Smooth muscle cell (in vitro differentiated cells): ENCODE data around the gene SLC23A2. TPM values are rescaled to one million over a fixed set of nuclear protein-coding genes. Genes with fewer than 3 reads are reported as not detected.

Source experiments
- DNase-seq: peaks from one replicate; lab custom pipeline; 2025; ENCODE audit not compliant: unreplicated experiment; lab: John Stamatoyannopoulos, UW
- H2AFZ ChIP-seq: fragments of 200-600 bp; sonication (generic); 2 replicates; pipeline ENCODE4 v1.6.0; 2016; ENCODE audit warnings: antibody characterized with exemption, low read depth, mild to moderate bottlenecking
- H3F3A ChIP-seq: fragments of 200-600 bp; sonication (generic); 2 replicates; pipeline ENCODE4 v1.6.0; 2017; ENCODE audit warnings: antibody characterized with exemption, low read depth
- H3K27ac ChIP-seq: fragments of 200-600 bp; sonication (generic); 2 replicates; pipeline ENCODE4 v1.5.1; 2016; ENCODE audit warnings: low read depth, mild to moderate bottlenecking
- H3K27me3 ChIP-seq: fragments of 200-600 bp; sonication (generic); 2 replicates; pipeline ENCODE4 v1.6.1; 2016; ENCODE audit warnings: low read depth, mild to moderate bottlenecking
- H3K36me3 ChIP-seq: fragments of 200-600 bp; sonication (generic); 2 replicates; pipeline ENCODE4 v1.5.1; 2016; ENCODE audit warnings: low read depth
- H3K4me1 ChIP-seq: fragments of 200-600 bp; sonication (generic); 2 replicates; pipeline ENCODE4 v1.5.1; 2016; ENCODE audit warnings: low read depth
- H3K4me2 ChIP-seq: fragments of 200-600 bp; sonication (generic); 2 replicates; pipeline ENCODE4 v1.6.0; 2016; ENCODE audit warnings: mild to moderate bottlenecking
- H3K4me3 ChIP-seq: fragments of 200-600 bp; sonication (generic); 2 replicates; pipeline ENCODE4 v1.5.1; 2016; ENCODE audit warnings: mild to moderate bottlenecking
- H3K79me2 ChIP-seq: fragments of 200-600 bp; sonication (generic); 2 replicates; pipeline ENCODE4 v1.6.0; 2016; ENCODE audit warnings: low read depth, mild to moderate bottlenecking
- H3K9ac ChIP-seq: fragments of 200-600 bp; sonication (generic); 2 replicates; pipeline ENCODE4 v1.6.0; 2016; ENCODE audit warnings: low read depth
- H3K9me3 ChIP-seq: fragments of 200-600 bp; sonication (generic); replicated peaks from 2 replicates; pipeline ENCODE4 v1.5.1; 2016; ENCODE audit warnings: low read depth
- H4K20me1 ChIP-seq: fragments of 200-600 bp; sonication (generic); 2 replicates; pipeline ENCODE4 v1.6.0; 2016; ENCODE audit warnings: low read depth
- CTCF ChIP-seq: fragments of 200-600 bp; sonication (generic); IDR thresholded peaks from 2 replicates; pipeline ENCODE4 v1.5.1; 2017; ENCODE audit warnings: borderline replicate concordance, mild to moderate bottlenecking, antibody characterized with exemption; ENCODE audit not compliant: insufficient read depth, poor library complexity, severe bottlenecking
- WGBS: methylation state at CpG from one replicate; pipeline ENCODE4 v1.1.7; 2016; ENCODE audit warnings: low lambda C conversion rate; 5-methylcytosine and 5-hydroxymethylcytosine counted together
- polyA plus RNA-seq: library from polyadenylated mRNA; unstranded; fragments of >200 nt; fragmentation: Nextera tagmentation; extraction: Ambion mirVana; gene quantifications from 2 replicates; pipeline ENCODE4 v1.2.1, GENCODE V29; 2016
- total RNA-seq: library from RNA; depleted of rRNA; stranded (reverse); fragments of >200 nt; gene quantifications from 2 replicates; pipeline ENCODE4 v1.2.3, GENCODE V29; 2014

SLC23A2 gene
- total and polyA plus RNA-seq, 2 experiments from 2014 or later: 1.4 to 5.0 TPM

DNA sequence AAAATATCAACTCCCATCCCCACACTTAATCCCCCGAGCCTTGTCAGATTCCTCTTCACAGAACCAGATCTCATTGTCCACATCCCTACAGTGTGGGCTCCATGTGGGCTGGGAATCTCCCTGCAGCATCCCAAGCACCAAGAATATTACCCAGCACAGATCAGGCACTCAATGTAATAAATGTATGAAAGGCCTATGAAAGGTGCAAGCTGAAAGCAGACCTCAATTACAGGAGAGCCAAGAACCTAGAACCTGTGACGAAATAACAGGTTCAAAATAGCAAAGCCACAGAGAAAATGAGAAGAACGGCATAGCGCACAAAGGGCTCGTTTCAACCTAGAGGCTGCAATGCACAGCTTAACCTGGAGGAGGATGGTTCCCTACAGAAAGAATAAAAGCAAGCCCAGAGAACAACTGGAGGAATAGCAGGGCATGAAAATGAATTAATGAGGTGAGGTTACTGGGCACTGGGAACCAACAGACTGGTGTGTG, 3.1 kb downstream of the SLC23A2 start:
- Histone ChIP-seq H3K27ac (no peak overlapping the region), H3K4me3 (no peak overlapping the region), H3K4me1 (peaks cover 4% of the 10 kb centered on the region), H4K20me1 (peaks cover 25% of the 10 kb centered on the region), H3K9me3 (no peaks in the 10 kb centered on the region), H2AFZ (no peak overlapping the region), H3K4me2 (no peak overlapping the region), H3K36me3 (no peaks in the 10 kb centered on the region), H3K27me3 (no peaks in the 10 kb centered on the region), H3F3A (no peaks in the 10 kb centered on the region), H3K79me2 (peaks cover 14% of the 10 kb centered on the region), H3K9ac (no peak overlapping the region)
- DNase-seq: no peak
- TF ChIP-seq CTCF: no peak
- 91% methylated on average over 5 of the region's 5 CpGs for WGBS

DNA sequence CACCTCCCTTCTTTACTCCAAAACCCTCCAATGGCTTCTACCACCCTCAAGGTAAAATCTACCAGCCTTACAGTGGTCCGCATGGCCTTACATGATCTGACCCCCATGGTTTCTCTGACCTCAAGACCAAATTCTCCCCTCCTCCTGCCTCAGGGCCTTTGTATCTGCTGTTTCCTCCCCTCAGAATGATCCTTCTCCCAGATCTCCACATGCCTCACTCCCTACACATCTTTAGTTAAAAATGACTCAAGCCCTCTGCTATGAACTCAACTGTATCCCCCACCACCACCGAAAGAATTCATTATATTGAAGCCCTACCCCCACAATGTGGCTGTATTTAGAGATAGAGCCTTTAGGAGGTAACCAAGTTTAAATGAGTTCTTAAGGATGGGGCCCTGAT, 4.1 kb downstream of the SLC23A2 start:
- DNase-seq: no peak
- no peak overlapping the region for H2AFZ ChIP-seq

DNA sequence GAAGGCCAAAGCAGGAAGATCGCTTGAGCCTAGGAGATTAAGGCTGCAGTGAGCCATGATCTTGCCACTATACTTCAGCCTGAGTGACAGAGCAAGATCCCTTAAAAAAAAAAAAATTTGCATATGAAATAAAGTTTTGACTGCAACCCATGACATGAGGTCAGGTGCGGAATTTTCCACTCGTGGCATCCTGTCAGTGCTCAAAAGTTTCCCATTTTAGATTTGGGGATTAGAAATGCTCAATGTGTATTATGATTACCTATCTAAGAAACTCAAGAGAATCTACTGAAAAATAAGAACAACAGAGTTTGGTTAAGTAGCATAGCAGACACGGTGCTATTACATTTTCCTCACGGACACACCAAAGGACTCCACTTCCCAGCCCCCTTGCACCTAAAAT, 11.7 kb downstream of the SLC23A2 start:
- no peaks in the 10 kb centered on the region for H3F3A ChIP-seq
- no peaks in the 10 kb centered on the region for H3K79me2 ChIP-seq
- H3K27ac ChIP-seq: no peak overlapping the region
- no peaks in the 10 kb centered on the region for H3K36me3 ChIP-seq
- WGBS: 77% methylated on average over 5 of the region's 5 CpGs
- no peak for DNase-seq
- no peak for TF ChIP-seq CTCF
- H3K9me3 ChIP-seq: no peaks in the 10 kb centered on the region
- H4K20me1 ChIP-seq: peaks cover 30% of the 10 kb centered on the region
- no peak overlapping the region for H2AFZ ChIP-seq
- H3K4me1 ChIP-seq: no peaks in the 10 kb centered on the region
- H3K4me2 ChIP-seq: no peak overlapping the region
- H3K9ac ChIP-seq: no peak overlapping the region
- H3K27me3 ChIP-seq: no peaks in the 10 kb centered on the region
- no peak overlapping the region for H3K4me3 ChIP-seq

More for the DNA sequence above, 4.1 kb downstream of the SLC23A2 start:
- Histone ChIP-seq H3K4me1 (peaks cover 4% of the 10 kb centered on the region), H3F3A (no peaks in the 10 kb centered on the region), H3K79me2 (peaks cover 14% of the 10 kb centered on the region), H3K9me3 (no peaks in the 10 kb centered on the region), H3K27me3 (no peaks in the 10 kb centered on the region), H4K20me1 (peaks cover 29% of the 10 kb centered on the region), H3K27ac (no peak overlapping the region), H3K36me3 (no peaks in the 10 kb centered on the region), H3K4me2 (no peak overlapping the region), H3K9ac (no peak overlapping the region), H3K4me3 (no peak overlapping the region)
- 90% methylated on average over 2 of the region's 2 CpGs for WGBS
- no peak for TF ChIP-seq CTCF

GRCh38 chr20:4987130-4987529, 14.2 kb downstream of the SLC23A2 start:
- no peaks in the 10 kb centered on the region for H3F3A ChIP-seq
- peaks cover 17% of the 10 kb centered on the region for H4K20me1 ChIP-seq
- H3K4me1 ChIP-seq: no peaks in the 10 kb centered on the region
- H3K27me3 ChIP-seq: no peaks in the 10 kb centered on the region
- no peak for DNase-seq
- peaks cover 5% of the 10 kb centered on the region for H3K79me2 ChIP-seq
- H3K9me3 ChIP-seq: no peaks in the 10 kb centered on the region
- TF ChIP-seq CTCF: no peak
- WGBS: 77% methylated on average over 6 of the region's 6 CpGs
- no peak overlapping the region for H3K4me3 ChIP-seq
- no peaks in the 10 kb centered on the region for H3K36me3 ChIP-seq
- no peak overlapping the region for H3K9ac ChIP-seq
- no peak overlapping the region for H2AFZ ChIP-seq
- no peak overlapping the region for H3K27ac ChIP-seq
- no peak overlapping the region for H3K4me2 ChIP-seq
